Central memory CD4-positive, alpha-beta T cell (primary cell): ENCODE data around the gene OSTN.

Source experiments
- DNase-seq: peaks from one replicate; pipeline ENCODE4 v3.0.0; 2022

Gene OSTN

GRCh38 chr3:191314109-191314728 lies 115.2 kb downstream of the OSTN start:
- DNase-seq: no peak
